HG03108 (cell line): Measurements from ENCODE around the gene NOVA2.
"Not testable (repeated sequence)": the region's sequence is repeated elsewhere in the genome, so short reads cannot be mapped to it uniquely, and the experiment has no call there.

ENCODE experiments used
- ATAC-seq: cut with Tn5 transposase; IDR thresholded peaks from one replicate; pipeline ENCODE4 v1.9.1; 2021; ENCODE audit warnings: moderate library complexity; ENCODE audit not compliant: unreplicated experiment

NOVA2 gene

DNA sequence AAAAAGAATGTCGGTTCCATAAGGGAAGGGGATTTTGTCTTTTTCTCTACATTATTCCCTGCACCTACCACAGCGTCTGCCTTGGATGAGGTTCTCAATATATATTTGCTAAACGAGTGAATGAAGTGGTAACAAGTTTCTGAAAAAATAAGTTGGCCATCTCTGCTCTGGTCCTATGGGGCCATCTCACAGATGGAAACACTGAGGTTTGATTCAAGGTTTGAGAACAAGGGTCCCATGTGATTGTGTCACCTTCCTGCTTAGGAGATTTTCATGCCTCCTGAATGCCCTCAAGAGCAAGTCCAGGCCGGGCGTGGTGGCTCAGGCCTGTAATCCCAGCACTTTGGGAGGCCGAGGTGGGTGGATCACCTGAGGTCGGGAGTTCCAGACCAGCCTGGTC is 74.4 kb downstream of the NOVA2 start:
- ATAC-seq: no peak

- no peak for ATAC-seq
Measured at GRCh38 chr19:45897261-45897812, 76.3 kb downstream of the NOVA2 start.

DNA sequence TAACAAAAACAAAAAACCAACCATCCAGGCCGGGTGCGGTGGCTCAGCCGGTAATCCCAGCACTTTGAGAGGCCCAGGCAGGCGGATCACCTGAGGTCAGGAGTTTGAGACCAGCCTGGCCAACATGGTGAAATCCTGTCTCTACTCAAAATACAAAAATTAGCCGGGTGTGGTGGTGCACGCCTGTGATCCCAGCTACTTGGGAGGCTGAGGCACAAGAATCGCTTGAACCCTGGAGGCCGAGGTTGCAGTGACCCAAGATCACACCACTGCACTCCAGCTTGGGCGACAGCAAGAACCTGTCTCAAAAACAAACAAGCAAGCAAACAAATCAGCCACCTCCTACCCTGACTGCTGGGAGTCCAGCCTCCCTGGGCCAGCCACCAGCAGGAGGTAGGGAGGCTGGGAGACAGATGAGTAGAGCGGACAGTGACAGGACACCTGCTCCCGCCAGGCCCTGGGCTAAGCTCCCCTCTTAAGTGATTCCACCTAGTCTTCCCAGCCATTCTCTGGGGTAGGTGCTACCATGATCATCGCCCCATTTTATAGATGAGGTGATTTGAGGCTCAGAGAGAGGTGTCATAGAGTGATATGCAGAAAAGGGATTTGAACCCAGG is 77.6 kb downstream of the NOVA2 start:
- not testable (repeated sequence) for ATAC-seq

DNA sequence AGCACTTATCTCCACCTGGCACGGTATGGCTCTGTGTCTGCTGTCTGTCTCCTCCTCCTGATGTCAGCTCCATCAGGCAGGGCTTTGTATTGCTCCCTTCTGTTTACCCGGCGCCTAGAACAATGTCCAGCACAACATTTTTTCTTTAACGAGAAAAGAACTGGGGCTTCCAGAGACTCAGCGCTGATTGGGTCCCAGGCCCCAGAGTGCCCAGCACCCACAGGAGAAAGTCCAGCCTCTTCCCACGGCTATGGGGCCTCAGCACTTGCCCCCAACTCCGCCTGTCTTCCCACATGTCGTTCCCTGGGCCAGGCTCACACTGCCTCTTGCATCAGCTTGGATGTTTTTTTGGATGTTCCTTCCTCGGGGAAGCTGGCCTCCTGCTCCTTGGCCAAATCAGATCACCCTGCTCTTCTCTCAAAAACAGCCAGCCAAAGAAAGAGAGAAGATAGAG is 78.1 kb downstream of the NOVA2 start:
- no peak for ATAC-seq

DNA sequence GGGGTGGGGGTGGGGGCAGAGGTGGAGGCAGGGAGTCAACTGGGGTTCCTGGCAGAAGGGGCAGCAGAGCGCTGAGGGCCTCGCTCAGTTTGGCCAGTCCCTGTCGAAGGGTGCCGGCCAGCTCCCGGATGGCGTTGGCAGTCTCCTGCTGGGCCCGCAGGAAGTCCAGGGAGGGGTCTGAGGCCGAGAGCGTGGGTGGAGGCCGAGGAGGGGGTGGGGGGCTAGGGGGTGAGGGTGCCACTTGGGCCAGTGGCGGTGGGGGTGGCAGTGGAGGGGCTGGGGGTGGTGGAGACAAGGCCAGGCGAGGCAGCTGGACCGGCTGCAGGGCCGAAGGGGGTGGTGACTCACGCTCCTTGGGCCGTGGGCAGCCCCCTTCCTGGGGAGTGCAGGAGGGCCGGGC is 82.8 kb downstream of the NOVA2 start:
- ATAC-seq: no peak

DNA sequence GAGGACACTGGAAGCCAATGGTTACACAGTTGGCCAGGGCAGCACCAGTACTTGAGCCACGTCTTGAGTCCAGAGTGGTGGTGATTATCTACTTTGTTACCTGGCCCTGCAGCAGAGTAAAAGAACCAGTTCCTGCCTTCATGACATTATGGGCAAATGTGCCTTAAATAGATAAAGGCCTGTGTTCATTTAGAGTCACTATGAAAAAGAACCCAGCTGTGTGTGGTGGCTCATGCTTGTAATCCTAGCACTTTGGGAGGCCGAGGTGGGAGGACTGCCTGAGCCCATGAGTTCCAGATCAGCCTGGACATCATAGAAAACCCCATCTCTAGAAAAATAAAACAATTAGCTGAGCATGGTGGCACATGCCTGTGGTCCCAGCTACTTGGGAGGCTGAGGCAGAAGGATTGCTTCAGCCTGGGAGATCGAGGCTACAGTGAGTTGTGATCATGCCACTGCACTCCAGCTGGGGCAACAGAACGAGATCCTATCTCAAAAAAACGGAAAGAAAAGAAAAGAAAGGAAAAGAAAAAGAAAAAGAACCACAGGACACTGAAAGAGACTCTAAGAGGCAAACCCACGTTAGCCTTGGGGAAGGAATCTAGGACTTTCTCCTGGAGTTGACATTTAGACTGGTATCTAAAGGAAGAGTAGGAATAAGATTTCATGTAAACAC is 84.3 kb downstream of the NOVA2 start:
- no peak for ATAC-seq

GRCh38 chr19:45887200-45887710 is 86.4 kb downstream of the NOVA2 start:
- ATAC-seq: no peak

GRCh38 chr19:45886427-45887199 is 87.1 kb downstream of the NOVA2 start:
- ATAC-seq: peak; percentile 44

GRCh38 chr19:45885556-45886426 is 87.9 kb downstream of the NOVA2 start, which contains the start of gene IRF2BP1:
IRF2BP1 (minus strand) TSS chr19:45886141; CDS start chr19:45885774, 367 bp downstream.
- peak; percentile 36 for ATAC-seq

DNA sequence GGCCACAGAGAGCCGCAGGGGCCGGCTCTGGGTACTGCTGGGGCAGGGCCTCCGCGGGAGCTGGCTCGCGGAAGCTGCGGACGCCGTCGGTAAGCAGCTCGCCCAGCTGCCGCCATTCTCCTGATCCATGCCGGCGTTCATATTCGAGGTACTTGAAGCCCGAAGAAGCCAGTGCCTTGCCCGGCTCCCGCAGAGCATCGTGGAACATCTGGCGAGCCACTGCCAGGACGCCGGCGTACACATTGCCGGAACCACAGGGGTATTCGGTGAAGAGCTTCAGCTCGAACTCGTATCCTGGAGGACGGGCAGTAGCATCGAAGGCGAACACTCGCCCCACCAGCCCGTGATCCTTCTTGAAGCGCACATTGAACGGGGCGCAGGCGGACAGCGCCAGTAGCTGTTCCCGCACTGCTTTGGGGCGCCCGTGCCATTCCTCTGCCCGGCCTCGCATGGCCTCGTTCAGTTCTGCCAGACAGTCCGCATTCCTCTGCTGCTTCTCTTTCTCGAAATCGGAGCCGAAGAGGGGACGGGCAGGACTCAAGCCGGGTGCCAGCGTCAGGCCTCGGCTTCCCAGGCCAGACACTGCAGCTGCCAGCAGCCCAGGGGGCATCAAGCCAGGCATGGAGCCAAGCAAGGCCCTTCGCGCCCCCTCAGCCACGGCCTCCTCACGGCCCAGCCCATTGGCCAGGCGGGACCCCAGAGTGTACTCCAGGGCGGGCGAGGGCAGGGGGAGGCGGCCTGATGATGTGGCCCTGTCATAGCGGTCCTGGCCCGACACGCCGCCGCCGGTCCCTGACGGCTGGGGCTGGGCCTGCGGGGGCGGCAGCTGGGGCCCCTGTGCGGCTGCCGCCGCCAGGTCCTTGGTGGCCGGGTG is 88.7 kb downstream of the NOVA2 start:
- no peak for ATAC-seq

- ATAC-seq: no peak
Measured at GRCh38 chr19:45883881-45884681, 89.6 kb downstream of the NOVA2 start.
